Left colon (tissue), 2 donors: Measurements from ENCODE around the gene FOXP1. TPM values are rescaled to one million over a fixed set of nuclear protein-coding genes. Genes with fewer than 3 reads are reported as not detected.
A peak's percentile ranks its signal among the peaks of the same experiment; 100 is the strongest.
"Not testable (repeated sequence)": the region's sequence is repeated elsewhere in the genome, so short reads cannot be mapped to it uniquely, and the experiment has no call there.

ENCODE experiments used
- ATAC-seq: fragments of 200-7000 bp; cut with Tn5 transposase; one replicate; pipeline ENCODE4 v1.9.1; 2020; ENCODE audit warnings: mild to moderate bottlenecking, moderate library complexity
- DNase-seq, 2 donors: peaks; one replicate each; pipeline ENCODE4 v3.0.0-alpha.2; 2020
- intact Hi-C, 2 donors: fragments of 100-400 bp; cut with DNase I in 1 of 2; cut with micrococcal nuclease in 1 of 2; formaldehyde crosslinking; loops; one replicate each; pipeline versions ENCODE4 v1.11.2 to v1.14.0; 2022; cut with DNase I, micrococcal nuclease
- total RNA-seq, 2 donors: library from RNA; stranded (reverse); fragmentation: NEBNext Ultra II Directional; extraction: Animal tissue kit (Norgen Biotek cat#: 25700); gene quantifications; one replicate each; pipeline ENCODE4 v1.2.1, GENCODE V29; 2021
- donor health status: DM: no; HTN: no; CAD: no.
- donor health status: DM: yes; HTN: yes; CAD: no.

FOXP1 gene
- total RNA-seq, 2 donors from 2014 or later = 131 to 135 TPM

- ATAC-seq (no peak), DNase-seq (no peak)
- intact Hi-C loops = no loop called here
These were observed 136.8 kb downstream of the FOXP1 start for GRCh38 chr3:71446734-71447133.

- ATAC-seq = no peak
- intact Hi-C loops = no loop called here
- no peak for DNase-seq
These were observed 137.3 kb downstream of the FOXP1 start for GRCh38 chr3:71446260-71446659.

- intact Hi-C loops = no loop called here
- no peak for DNase-seq
- ATAC-seq = no peak
These were observed 138.7 kb downstream of the FOXP1 start for GRCh38 chr3:71444861-71445259.

GRCh38 chr3:71444028-71444860, 139.3 kb downstream of the FOXP1 start:
- intact Hi-C loops = no loop called here
- DNase-seq = peak; percentile 50 to 52
- ATAC-seq = peak; percentile 49

GRCh38 chr3:71443332-71443731, 140.2 kb downstream of the FOXP1 start:
- DNase-seq (no peak), ATAC-seq (no peak)
- intact Hi-C loops = no loop called here

GRCh38 chr3:71442652-71443042, 140.9 kb downstream of the FOXP1 start:
- DNase-seq (no peak), ATAC-seq (no peak)
- intact Hi-C loops = no loop called here

- ATAC-seq (no peak), DNase-seq (no peak)
- intact Hi-C loops = no loop called here
These were observed 141.4 kb downstream of the FOXP1 start for GRCh38 chr3:71441925-71442651.

- ATAC-seq (no peak), DNase-seq (no peak)
- intact Hi-C loops = no loop called here
These were observed 142.2 kb downstream of the FOXP1 start for GRCh38 chr3:71441217-71441924.

GRCh38 chr3:71438904-71439303, 144.6 kb downstream of the FOXP1 start:
- no peak for ATAC-seq
- no peak for DNase-seq
- intact Hi-C loops = no loop called here

- ATAC-seq (no peak), DNase-seq (no peak)
- intact Hi-C loops = no loop called here
These were observed 145.3 kb downstream of the FOXP1 start for GRCh38 chr3:71438071-71438685.

GRCh38 chr3:71436337-71436736, 147.2 kb downstream of the FOXP1 start:
- no peak for ATAC-seq
- DNase-seq = no peak
- intact Hi-C loops = no loop called here

- ATAC-seq, intact Hi-C loops, DNase-seq: not testable (repeated sequence)
These were observed 147.7 kb downstream of the FOXP1 start for GRCh38 chr3:71435836-71436235.

GRCh38 chr3:71433631-71434030, 149.9 kb downstream of the FOXP1 start:
- ATAC-seq = no peak
- no peak for DNase-seq
- intact Hi-C loops = no loop called here

GRCh38 chr3:71432044-71432975, 151.2 kb downstream of the FOXP1 start:
- ATAC-seq = no peak
- intact Hi-C loops = no loop called here

GRCh38 chr3:71430941-71431552, 152.5 kb downstream of the FOXP1 start:
- ATAC-seq = no peak
- no peak for DNase-seq
- intact Hi-C loops = no loop called here

More at GRCh38 chr3:71432044-71432975, 151.2 kb downstream of the FOXP1 start:
- no peak for DNase-seq

- intact Hi-C loops = no loop called here
- no peak for ATAC-seq
- no peak for DNase-seq
These were observed 153.9 kb downstream of the FOXP1 start for GRCh38 chr3:71429597-71429988.

GRCh38 chr3:71428841-71429596, 154.5 kb downstream of the FOXP1 start:
- peak; percentile 81 for ATAC-seq
- intact Hi-C loops = no loop called here
- DNase-seq = peak; percentile 52 to 53
